K562 (cell line): Measurements from ENCODE around the gene OGFR. TPM values are rescaled to one million over a fixed set of nuclear protein-coding genes. Genes with fewer than 3 reads are reported as not detected.

Experiments
- ATAC-seq: fragments of 200-7000 bp; cut with Tn5 transposase; 3 replicates; pipeline ENCODE4 v1.9.1; 2020; ENCODE audit warnings: moderate library complexity
- BruUV-seq: library from RNA; stranded (reverse); fragments of 400-500 nt; replicated peaks from 2 replicates; lab custom pipeline; 2021; lab: Mats Ljungman, UMichigan
- CTCF ChIA-PET: fragments of 300-600 bp; formaldehyde crosslinking; extraction: SDS; loops from one replicate; lab custom pipeline; 2021; ENCODE audit warnings: low intra/inter-chr PET ratio; lab: Yijun Ruan, JAX
- POLR2A ChIA-PET: fragments of 300-600, 350-650 bp; sonication (Branson Sonifier 250); formaldehyde crosslinking; extraction: SDS; loops from one replicate; lab custom pipeline; 2021; ENCODE audit warnings: antibody characterized with exemption, inconsistent platforms; lab: Yijun Ruan, JAX
- DNase-seq, 4 experiments: peaks; one replicate each; pipeline versions ENCODE4 v3.0.0 to v3.0.0-alpha.2; 2011 to 2018; ENCODE audit warnings: low spot score in 3 of 4, mixed read lengths in 3 of 4; ENCODE audit errors: extremely low read depth in 1 of 4
- FAIRE-seq: peaks from 2 replicates; lab custom pipeline; 2011; peaks lifted over from hg19 to GRCh38; lab: Jason Lieb, UNC
- H2AFZ ChIP-seq: 2 replicates; pipeline ENCODE4 v1.6.0; 2011; ENCODE audit warnings: low read depth, low read length, control low read depth, inconsistent platforms
- H3K27ac ChIP-seq: fragments of 200-600 bp; 3 replicates; pipeline ENCODE4 v1.8.0; 2011; ENCODE audit warnings: low read depth, mild to moderate bottlenecking, control low read depth, inconsistent platforms, low read length, moderate library complexity, mixed read lengths; ENCODE audit errors: extremely low read depth
- H3K27me3 ChIP-seq, 2 experiments: fragments of 300-600 bp in 1 of 2; 2 replicates in 1 of 2; 3 replicates in 1 of 2; pipeline versions ENCODE4 v1.6.0 to v1.8.0; 2011; ENCODE audit warnings: inconsistent platforms in 2 of 2, low read length in 2 of 2, mild to moderate bottlenecking in 1 of 2, mixed read lengths in 1 of 2, moderate library complexity in 1 of 2; ENCODE audit not compliant: control insufficient read depth in 2 of 2, insufficient read depth in 2 of 2
- H3K36me3 ChIP-seq: fragments of 300-600 bp; 3 replicates; pipeline ENCODE4 v1.8.0; 2011; ENCODE audit warnings: mild to moderate bottlenecking, low read length, inconsistent platforms; ENCODE audit not compliant: control insufficient read depth, insufficient read depth
- H3K4me1 ChIP-seq, 2 experiments: fragments of 200-600 bp in 1 of 2; replicated peaks in 1 of 2; 2 replicates in 1 of 2; 3 replicates in 1 of 2; pipeline versions ENCODE4 v1.5.1 to v1.8.0; 2011; ENCODE audit warnings: inconsistent platforms in 2 of 2, low read length in 2 of 2, mild to moderate bottlenecking in 1 of 2, mixed read lengths in 1 of 2, moderate library complexity in 1 of 2; ENCODE audit not compliant: control insufficient read depth in 2 of 2, insufficient read depth in 2 of 2
- H3K4me2 ChIP-seq: 2 replicates; pipeline ENCODE4 v1.6.1; 2011; ENCODE audit warnings: low read length, control low read depth, inconsistent platforms, mixed read lengths; ENCODE audit not compliant: insufficient read depth
- H3K4me3 ChIP-seq: fragments of 200-600 bp; sonication (generic), shearing (Covaris generic); 2 replicates; pipeline ENCODE4 v1.5.1; 2016; ENCODE audit warnings: control low read depth, inconsistent platforms
- H3K79me2 ChIP-seq: fragments of 200-600 bp; 3 replicates; pipeline ENCODE4 v1.8.0; 2011; ENCODE audit warnings: low read length, inconsistent platforms; ENCODE audit not compliant: control insufficient read depth, insufficient read depth
- H3K9ac ChIP-seq, 2 experiments: 2 replicates each; pipeline versions ENCODE4 v1.6.0 to v1.6.1; 2011; ENCODE audit warnings: low read depth in 2 of 2, low read length in 2 of 2, control low read depth in 1 of 2, inconsistent platforms in 1 of 2, mild to moderate bottlenecking in 1 of 2, mixed read lengths in 1 of 2; ENCODE audit not compliant: insufficient read depth in 1 of 2
- H3K9me1 ChIP-seq: one replicate; pipeline ENCODE4 v1.6.0; 2011; ENCODE audit warnings: inconsistent platforms, mild to moderate bottlenecking, low read length, moderate library complexity; ENCODE audit not compliant: control insufficient read depth, insufficient read depth
- H3K9me3 ChIP-seq: replicated peaks from 2 replicates; pipeline ENCODE4 v1.5.1; 2011; ENCODE audit warnings: low read depth, low read length, inconsistent platforms; ENCODE audit not compliant: control insufficient read depth, insufficient read depth
- H4K20me1 ChIP-seq: replicated peaks from 2 replicates; pipeline ENCODE4 v1.6.1; 2011; ENCODE audit warnings: low read length, inconsistent platforms, mixed read lengths; ENCODE audit not compliant: control insufficient read depth, insufficient read depth
- CBX5 ChIP-seq: IDR thresholded peaks from 2 replicates; pipeline ENCODE4 v1.6.1; 2014; ENCODE audit warnings: low read depth, borderline replicate concordance
- ERF ChIP-seq: fragments of 450-650 bp; formaldehyde crosslinking; IDR thresholded peaks from 2 replicates; pipeline ENCODE4 v1.4.0; 2020; ENCODE audit warnings: mild to moderate bottlenecking, mixed read lengths
- MECOM ChIP-seq: fragments of 250-450 bp; sonication (Bioruptor Pico); IDR thresholded peaks from 2 replicates; pipeline ENCODE4 v1.8.0; 2022; ENCODE audit warnings: inconsistent platforms
- MTA1 ChIP-seq: fragments of 450-650 bp; IDR thresholded peaks from 2 replicates; pipeline ENCODE4 v1.6.1; 2017; ENCODE audit warnings: borderline replicate concordance
- POLR2G ChIP-seq: fragments of 200-400 bp; formaldehyde crosslinking; IDR thresholded peaks from 2 replicates; pipeline ENCODE4 v1.6.1; 2017; ENCODE audit warnings: low read depth, mild to moderate bottlenecking, antibody characterized with exemption, low read length, moderate library complexity
- RFX7 ChIP-seq: fragments of 250-450 bp; sonication (Bioruptor Pico); IDR thresholded peaks from 2 replicates; pipeline ENCODE4 v1.5.1; 2021; ENCODE audit warnings: mild to moderate bottlenecking
- THAP12 ChIP-seq: fragments of 250-450 bp; sonication (Bioruptor Pico); IDR thresholded peaks from 2 replicates; pipeline ENCODE4 v1.9.0; 2021; ENCODE audit warnings: mild to moderate bottlenecking, inconsistent platforms
- ZBTB7A ChIP-seq: IDR thresholded peaks from 2 replicates; pipeline ENCODE4 v1.6.1; 2011; ENCODE audit warnings: low read depth, mild to moderate bottlenecking, low read length, moderate library complexity, borderline replicate concordance; ENCODE audit not compliant: control insufficient read depth
- ZFX ChIP-seq: sonication (generic); formaldehyde crosslinking; IDR thresholded peaks from 2 replicates; pipeline ENCODE4 v1.8.0; 2022; ENCODE audit warnings: mild to moderate bottlenecking, missing genetic modification reagents, moderate library complexity
- ZMIZ1 ChIP-seq, 2 experiments: fragments of 150-350 bp in 1 of 2; IDR thresholded peaks; 2 replicates each; pipeline ENCODE4 v1.6.1; 2012 to 2016; ENCODE audit warnings: low read depth in 2 of 2, low read length in 2 of 2, mild to moderate bottlenecking in 1 of 2, moderate library complexity in 1 of 2
- ZNF217 ChIP-seq: sonication (generic); formaldehyde crosslinking; IDR thresholded peaks from 2 replicates; pipeline ENCODE4 v1.8.0; 2022; ENCODE audit warnings: mild to moderate bottlenecking, missing genetic modification reagents
- WGBS: fragments of 100-300 bp; shearing (Covaris generic); methylation state at CpG from one replicate; pipeline ENCODE4 v1.1.6; 2016; ENCODE audit warnings: low coverage, mixed read lengths; ENCODE audit not compliant: insufficient coverage; ENCODE audit errors: missing lambda C conversion rate; 5-methylcytosine and 5-hydroxymethylcytosine counted together
- in situ Hi-C: fragments of 300-500 bp; cut with MboI; formaldehyde crosslinking; loops from 4 replicates; pipeline ENCODE4 v1.15.0; 2018; ENCODE audit warnings: inconsistent platforms, mixed read lengths
- intact Hi-C: fragments of 100-400 bp; cut with micrococcal nuclease; formaldehyde crosslinking; loops from 2 replicates; pipeline ENCODE4 v1.14.2; 2022
- polyA plus RNA-seq, 8 experiments: library from polyadenylated mRNA; depleted of rRNA in 4 of 8; stranded (reverse) in 5 of 8; unstranded in 3 of 8; fragments of >200 nt; fragmentation: Nextera tagmentation in 2 of 8; fragmentation: Illumina TruSeq in 1 of 8; extraction: Ambion mirVana in 2 of 8; extraction: Trizol in 1 of 8; gene quantifications; 2 replicates each; pipeline versions ENCODE4 v1.2.1 to v1.2.3, GENCODE V29; 2011 to 2014; ENCODE audit warnings: inconsistent platforms in 1 of 8, missing spikeins in 1 of 8
- total RNA-seq, 7 experiments: library from RNA; depleted of rRNA in 6 of 7; stranded (reverse); fragments of >200 nt in 6 of 7; fragmentation: Illumina TruSeq in 2 of 7; extraction: Trizol in 2 of 7; gene quantifications; 2 replicates each; pipeline versions ENCODE4 v1.2.1 to v1.2.3, GENCODE V29; 2011 to 2021; ENCODE audit warnings: low replicate concordance in 1 of 7

The OGFR gene
- total and polyA plus RNA-seq, 9 of the 15 experiments (the other 6 are each of a cell fraction or from before 2014, with no cell fraction given): 0.39 to 56.3 (median 17.5) TPM

DNA sequence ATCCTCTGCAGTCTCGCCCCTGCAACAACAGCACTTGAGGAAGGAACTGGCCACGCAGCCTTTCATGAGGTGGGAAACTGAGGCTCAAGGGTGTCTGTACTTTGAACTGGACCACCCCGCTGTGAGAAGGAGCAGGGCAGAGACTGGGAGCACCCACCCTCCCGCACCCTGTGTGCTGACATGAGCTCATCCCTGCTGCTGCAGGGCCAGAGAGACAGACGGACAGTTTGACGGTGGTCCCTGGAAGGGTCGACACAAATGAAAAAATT lies 25.3 kb upstream of the OGFR start:
- no peak for ATAC-seq
- Histone ChIP-seq H3K79me2 (peaks cover 5% of the 10 kb centered on the region; the same call in 2 of the 3 replicates), H2AFZ (peak overlapping the region; percentile 75; the same call in 1 of the 2 replicates), H3K9me1 (no peaks in the 10 kb centered on the region), H3K9me3 (no peaks in the 10 kb centered on the region), H3K36me3 (no peaks in the 10 kb centered on the region), H3K27ac (no peak overlapping the region), H3K4me2 (no peak overlapping the region), H3K4me3 (no peak overlapping the region), H3K9ac (peak overlapping the region in 1 of 2 experiments; percentile 79; a peak in 2 of 4 replicates), H3K4me1 (peaks cover 20 to 50% of the 10 kb centered on the region in 2 experiments), H4K20me1 (peaks cover 3% of the 10 kb centered on the region; the same call in 1 of the 2 replicates), H3K27me3 (no peaks in the 10 kb centered on the region)
- 54% methylated on average over 7 of the region's 7 CpGs for WGBS
- POLR2A ChIA-PET: interaction anchor here (0.6 to 1.2 kb wide), 4 partner anchors 12 to 124 kb away, joined by 3 to 5 read pairs (median 4); no protein-coding TSS in a partner anchor
- intact Hi-C loops (no loop called here), in situ Hi-C loops (no loop called here)
- BruUV-seq: no TSS peak
- CTCF ChIA-PET: no interaction called here
- no peak for FAIRE-seq
- peak; percentile 17; the same call in 1 of the 2 replicates for TF ChIP-seq ZBTB7A
- TF ChIP-seq ZFX (CRISPR knock-in tag): no peak
- DNase-seq: no peak

GRCh38 chr20:62780204-62780603 lies 24.4 kb upstream of the OGFR start:
- Histone ChIP-seq H2AFZ (no peak overlapping the region), H3K9ac (no peak overlapping the region), H3K27ac (no peak overlapping the region), H3K79me2 (peaks cover 5% of the 10 kb centered on the region; the same call in 2 of the 3 replicates), H3K27me3 (no peaks in the 10 kb centered on the region), H3K4me3 (no peak overlapping the region), H4K20me1 (no peaks in the 10 kb centered on the region), H3K9me3 (no peaks in the 10 kb centered on the region), H3K9me1 (no peaks in the 10 kb centered on the region), H3K4me1 (peaks cover 15 to 45% of the 10 kb centered on the region in 2 experiments), H3K4me2 (no peak overlapping the region), H3K36me3 (no peaks in the 10 kb centered on the region)
- CTCF ChIA-PET: no interaction called here
- WGBS: 40% methylated on average over 17 of the region's 20 CpGs
- intact Hi-C loops: no loop called here
- in situ Hi-C loops: no loop called here
- no TSS peak for BruUV-seq
- POLR2A ChIA-PET: interaction anchor here (1.2 kb wide), 2 partner anchors 12 to 22 kb away, joined by 3 to 4 read pairs; no protein-coding TSS in a partner anchor
- no peak for DNase-seq
- no peak for ATAC-seq
- FAIRE-seq: no peak
- no peak for TF ChIP-seq MTA1
- no peak for TF ChIP-seq ZMIZ1 (IDR thresholded peaks at IDR 0.05; ENCODE audit: low read depth in 2 of 2, low read length in 2 of 2)
- no peak for TF ChIP-seq ERF
- TF ChIP-seq RFX7 (CRISPR knock-in tag): no peak
- no peak for TF ChIP-seq ZNF217 (CRISPR knock-in tag)
- TF ChIP-seq THAP12 (CRISPR knock-in tag): no peak
- TF ChIP-seq MECOM (CRISPR knock-in tag): no peak
- no peak for TF ChIP-seq CBX5
- TF ChIP-seq POLR2G: no peak
